ENCODE measurements around the gene HSF5. TPM values are rescaled to one million over a fixed set of nuclear protein-coding genes. Genes with fewer than 3 reads are reported as not detected.

HSF5 gene
- total and polyA plus RNA-seq, 2 of the 13 experiments (the other 11 are each of a cell fraction or from before 2014, with no cell fraction given): not detected

DNA sequence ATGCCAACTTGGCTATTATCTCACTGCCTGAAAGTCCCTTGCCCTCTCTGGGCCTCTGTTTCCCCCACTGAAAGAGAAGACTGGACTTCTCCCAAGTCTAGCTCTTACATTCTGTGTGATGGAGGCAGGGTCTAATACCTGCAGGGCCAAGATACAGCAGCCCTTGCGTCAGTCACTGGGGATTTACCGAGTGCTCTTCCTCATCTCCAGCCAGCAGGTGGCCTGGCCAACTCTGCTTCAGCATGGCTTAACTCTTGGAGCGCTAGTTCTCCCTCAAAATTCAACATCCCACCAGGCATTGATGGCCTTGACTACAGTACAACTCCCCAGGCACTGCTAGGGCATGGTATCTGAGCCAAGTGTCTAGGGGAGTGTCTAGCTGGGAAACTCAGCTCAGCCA is 46.1 kb upstream of the HSF5 start:
- ATAC-seq (peak; percentile 28), DNase-seq (ENCODE audit: low spot score) (peak; percentile 30), FAIRE-seq (peak; percentile 69)
- ChIA-PET POLR2A (interaction anchor here (2.5 to 7.8 kb wide), 3 partner anchors 15 to 97 kb away, joined by 11 to 73 read pairs (median 56); partner anchors contain the start of gene MTMR4), CTCF (ENCODE audit: low intra/inter-chr PET ratio, low total read pairs) (no interaction called here)
- no peaks in the 10 kb centered on the region for H3K9me3 ChIP-seq (ENCODE audit: low read length)
- no peak overlapping the region for H3K9ac ChIP-seq (ENCODE audit: insufficient read depth, low read depth, low read length)
- H3K4me1 ChIP-seq (ENCODE audit: insufficient read depth, low read length): peaks cover 64% of the 10 kb centered on the region
- peak overlapping the region; percentile 54; the same call in 1 of the 2 replicates for H3K4me2 ChIP-seq (ENCODE audit: low read depth, low read length)
- in situ Hi-C loops (cut with HindIII; ENCODE audit: extremely low pct_ligation_motif_present, low pct_unique_long_range_greater_than_20kb): loop anchor here (10.0 kb wide), 1 partner anchor 60 kb away; no protein-coding TSS in a partner anchor
- peaks cover 6 to 41% of the 10 kb centered on the region in 2 experiments; a peak in 3 of 5 replicates for H3K27me3 ChIP-seq (ENCODE audit: control insufficient read depth in 1 of 2, insufficient read depth in 2 of 2, low read length in 2 of 2)
- no peaks in the 10 kb centered on the region for H3K79me2 ChIP-seq (ENCODE audit: insufficient read depth, low read length)
- no peak overlapping the region for H3K27ac ChIP-seq (ENCODE audit: extremely low read length, insufficient read depth, low read length)
- H3K36me3 ChIP-seq (replicated peaks in 1 of 2; ENCODE audit: control insufficient read depth in 1 of 2, insufficient read depth in 2 of 2, low read length in 2 of 2): no peaks in the 10 kb centered on the region
- intact Hi-C loops (cut with micrococcal nuclease; ENCODE audit: unreplicated experiment): loop anchor here (2.0 kb wide), 1 partner anchor 42 kb away; no protein-coding TSS in a partner anchor
- BruUV-seq (replicated peaks): no TSS peak
- WGBS (ENCODE audit: low lambda C conversion rate): 25% methylated on average over 3 of the region's 3 CpGs
- TF ChIP-seq, protein P1, sequence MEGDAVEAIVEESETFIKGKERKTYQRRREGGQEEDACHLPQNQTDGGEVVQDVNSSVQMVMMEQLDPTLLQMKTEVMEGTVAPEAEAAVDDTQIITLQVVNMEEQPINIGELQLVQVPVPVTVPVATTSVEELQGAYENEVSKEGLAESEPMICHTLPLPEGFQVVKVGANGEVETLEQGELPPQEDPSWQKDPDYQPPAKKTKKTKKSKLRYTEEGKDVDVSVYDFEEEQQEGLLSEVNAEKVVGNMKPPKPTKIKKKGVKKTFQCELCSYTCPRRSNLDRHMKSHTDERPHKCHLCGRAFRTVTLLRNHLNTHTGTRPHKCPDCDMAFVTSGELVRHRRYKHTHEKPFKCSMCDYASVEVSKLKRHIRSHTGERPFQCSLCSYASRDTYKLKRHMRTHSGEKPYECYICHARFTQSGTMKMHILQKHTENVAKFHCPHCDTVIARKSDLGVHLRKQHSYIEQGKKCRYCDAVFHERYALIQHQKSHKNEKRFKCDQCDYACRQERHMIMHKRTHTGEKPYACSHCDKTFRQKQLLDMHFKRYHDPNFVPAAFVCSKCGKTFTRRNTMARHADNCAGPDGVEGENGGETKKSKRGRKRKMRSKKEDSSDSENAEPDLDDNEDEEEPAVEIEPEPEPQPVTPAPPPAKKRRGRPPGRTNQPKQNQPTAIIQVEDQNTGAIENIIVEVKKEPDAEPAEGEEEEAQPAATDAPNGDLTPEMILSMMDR (CRISPR knock-in tag; IDR thresholded peaks at IDR 0.05): peak; percentile 36
- TF ChIP-seq ZFY (CRISPR knock-in tag; IDR thresholded peaks at IDR 0.05) (peak; percentile 18; the same call in 1 of the 2 replicates), STAG1 (CRISPR knock-in tag; IDR thresholded peaks at IDR 0.05) (peak; percentile 24; the same call in 1 of the 2 replicates), ZMYM2 (CRISPR knock-in tag; IDR thresholded peaks at IDR 0.05) (0 out of 2 replicates have a peak, but pooled peaks have one; percentile 25), CHCHD3 (CRISPR knock-in tag; IDR thresholded peaks at IDR 0.05) (0 out of 2 replicates have a peak, but pooled peaks have one; percentile 11), PAF1 (CRISPR knock-in tag; IDR thresholded peaks at IDR 0.05) (no peak), EZH2 (conservative IDR thresholded peaks at IDR 0.05; ENCODE audit: low read depth, low read length) (no peak), ZNF652 (CRISPR knock-in tag; IDR thresholded peaks at IDR 0.05; ENCODE audit: borderline replicate concordance, low read depth) (peak; percentile 89), TRIM24 (CRISPR knock-in tag; IDR thresholded peaks at IDR 0.05) (0 out of 2 replicates have a peak, but pooled peaks have one; percentile 41), SAP130 (CRISPR knock-in tag; IDR thresholded peaks at IDR 0.05; ENCODE audit: low read depth) (peak; percentile 1; the same call in 1 of the 2 replicates), CEBPG (CRISPR knock-in tag; IDR thresholded peaks at IDR 0.05) (peak; percentile 64), MYC (CRISPR knock-in tag; IDR thresholded peaks at IDR 0.05; ENCODE audit: borderline replicate concordance) (peak; percentile 17; the same call in 1 of the 2 replicates)
- TF ChIP-seq, protein P2, sequence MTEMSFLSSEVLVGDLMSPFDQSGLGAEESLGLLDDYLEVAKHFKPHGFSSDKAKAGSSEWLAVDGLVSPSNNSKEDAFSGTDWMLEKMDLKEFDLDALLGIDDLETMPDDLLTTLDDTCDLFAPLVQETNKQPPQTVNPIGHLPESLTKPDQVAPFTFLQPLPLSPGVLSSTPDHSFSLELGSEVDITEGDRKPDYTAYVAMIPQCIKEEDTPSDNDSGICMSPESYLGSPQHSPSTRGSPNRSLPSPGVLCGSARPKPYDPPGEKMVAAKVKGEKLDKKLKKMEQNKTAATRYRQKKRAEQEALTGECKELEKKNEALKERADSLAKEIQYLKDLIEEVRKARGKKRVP (CRISPR knock-in tag; IDR thresholded peaks at IDR 0.05): peak in 1 of 2 experiments; percentile 78; a peak in 1 of 4 replicates
- TF ChIP-seq, protein P3, sequence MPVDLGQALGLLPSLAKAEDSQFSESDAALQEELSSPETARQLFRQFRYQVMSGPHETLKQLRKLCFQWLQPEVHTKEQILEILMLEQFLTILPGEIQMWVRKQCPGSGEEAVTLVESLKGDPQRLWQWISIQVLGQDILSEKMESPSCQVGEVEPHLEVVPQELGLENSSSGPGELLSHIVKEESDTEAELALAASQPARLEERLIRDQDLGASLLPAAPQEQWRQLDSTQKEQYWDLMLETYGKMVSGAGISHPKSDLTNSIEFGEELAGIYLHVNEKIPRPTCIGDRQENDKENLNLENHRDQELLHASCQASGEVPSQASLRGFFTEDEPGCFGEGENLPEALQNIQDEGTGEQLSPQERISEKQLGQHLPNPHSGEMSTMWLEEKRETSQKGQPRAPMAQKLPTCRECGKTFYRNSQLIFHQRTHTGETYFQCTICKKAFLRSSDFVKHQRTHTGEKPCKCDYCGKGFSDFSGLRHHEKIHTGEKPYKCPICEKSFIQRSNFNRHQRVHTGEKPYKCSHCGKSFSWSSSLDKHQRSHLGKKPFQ (CRISPR knock-in tag; IDR thresholded peaks at IDR 0.05; ENCODE audit: insufficient replicate concordance): no peak
- TF ChIP-seq, protein P4, sequence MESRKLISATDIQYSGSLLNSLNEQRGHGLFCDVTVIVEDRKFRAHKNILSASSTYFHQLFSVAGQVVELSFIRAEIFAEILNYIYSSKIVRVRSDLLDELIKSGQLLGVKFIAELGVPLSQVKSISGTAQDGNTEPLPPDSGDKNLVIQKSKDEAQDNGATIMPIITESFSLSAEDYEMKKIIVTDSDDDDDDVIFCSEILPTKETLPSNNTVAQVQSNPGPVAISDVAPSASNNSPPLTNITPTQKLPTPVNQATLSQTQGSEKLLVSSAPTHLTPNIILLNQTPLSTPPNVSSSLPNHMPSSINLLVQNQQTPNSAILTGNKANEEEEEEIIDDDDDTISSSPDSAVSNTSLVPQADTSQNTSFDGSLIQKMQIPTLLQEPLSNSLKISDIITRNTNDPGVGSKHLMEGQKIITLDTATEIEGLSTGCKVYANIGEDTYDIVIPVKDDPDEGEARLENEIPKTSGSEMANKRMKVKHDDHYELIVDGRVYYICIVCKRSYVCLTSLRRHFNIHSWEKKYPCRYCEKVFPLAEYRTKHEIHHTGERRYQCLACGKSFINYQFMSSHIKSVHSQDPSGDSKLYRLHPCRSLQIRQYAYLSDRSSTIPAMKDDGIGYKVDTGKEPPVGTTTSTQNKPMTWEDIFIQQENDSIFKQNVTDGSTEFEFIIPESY (CRISPR knock-in tag; IDR thresholded peaks at IDR 0.05): peak; percentile 79; the same call in 1 of the 2 replicates
- TF ChIP-seq, protein P5, sequence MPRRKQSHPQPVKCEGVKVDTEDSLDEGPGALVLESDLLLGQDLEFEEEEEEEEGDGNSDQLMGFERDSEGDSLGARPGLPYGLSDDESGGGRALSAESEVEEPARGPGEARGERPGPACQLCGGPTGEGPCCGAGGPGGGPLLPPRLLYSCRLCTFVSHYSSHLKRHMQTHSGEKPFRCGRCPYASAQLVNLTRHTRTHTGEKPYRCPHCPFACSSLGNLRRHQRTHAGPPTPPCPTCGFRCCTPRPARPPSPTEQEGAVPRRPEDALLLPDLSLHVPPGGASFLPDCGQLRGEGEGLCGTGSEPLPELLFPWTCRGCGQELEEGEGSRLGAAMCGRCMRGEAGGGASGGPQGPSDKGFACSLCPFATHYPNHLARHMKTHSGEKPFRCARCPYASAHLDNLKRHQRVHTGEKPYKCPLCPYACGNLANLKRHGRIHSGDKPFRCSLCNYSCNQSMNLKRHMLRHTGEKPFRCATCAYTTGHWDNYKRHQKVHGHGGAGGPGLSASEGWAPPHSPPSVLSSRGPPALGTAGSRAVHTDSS (CRISPR knock-in tag; conservative IDR thresholded peaks at IDR 0.05): no peak
- H4K20me1 ChIP-seq (ENCODE audit: insufficient read depth, low read length): no peaks in the 10 kb centered on the region
- H3K4me3 ChIP-seq (replicated peaks in 1 of 3; ENCODE audit: insufficient read depth in 1 of 3, low read depth in 2 of 3, low read length in 3 of 3): no peak overlapping the region
- H2AFZ ChIP-seq (ENCODE audit: low read length): no peak overlapping the region

Data from HepG2 (cell line).